NB4 (cell line): ENCODE results near the gene P2RX3.
"Not testable (repeated sequence)": the region's sequence is repeated elsewhere in the genome, so short reads cannot be mapped to it uniquely, and the experiment has no call there.

Experiments used
- DNase-seq: peaks from one replicate; pipeline ENCODE4 v3.0.0; 2010; ENCODE audit warnings: low read depth
- H3K4me3 ChIP-seq: one replicate; pipeline ENCODE4 v1.5.1; 2011; ENCODE audit warnings: mild to moderate bottlenecking, low read depth, low read length, moderate library complexity
- MYC ChIP-seq: IDR thresholded peaks from 2 replicates; pipeline ENCODE4 v1.6.1; 2011; ENCODE audit warnings: low read depth, low read length
- POLR2A ChIP-seq: IDR thresholded peaks from 2 replicates; pipeline ENCODE4 v1.6.1; 2011; ENCODE audit warnings: mild to moderate bottlenecking; ENCODE audit not compliant: insufficient read length; ENCODE audit errors: extremely low read depth
- TF ChIP-seq, protein P1 (sequence below): IDR thresholded peaks from 2 replicates; pipeline ENCODE4 v1.6.1; 2011; ENCODE audit warnings: low read depth, low read length
- TF ChIP-seq, protein P2 (sequence below): IDR thresholded peaks from one replicate; pipeline ENCODE4 v1.5.1; 2012; ENCODE audit warnings: low read depth, low read length

P2RX3 gene

DNA sequence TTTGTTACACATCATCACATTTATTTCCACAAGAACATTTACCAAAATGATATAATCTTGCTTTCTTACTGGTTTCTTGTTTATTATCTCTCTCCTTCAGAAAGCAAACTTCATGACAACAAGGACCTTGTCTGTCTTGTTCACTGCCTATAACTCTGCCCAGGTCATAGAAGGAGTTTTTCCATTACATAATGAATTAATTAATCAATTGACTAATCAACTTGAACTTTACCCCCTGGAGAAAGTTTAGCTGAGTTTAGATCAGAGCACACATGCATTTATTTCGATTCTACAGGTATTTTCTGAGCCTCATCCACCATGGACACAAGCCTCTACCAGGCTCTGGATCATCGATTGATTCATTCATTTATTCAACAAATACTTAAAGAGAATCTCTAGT, 58.6 kb downstream of the P2RX3 start:
- TF ChIP-seq, protein P1, sequence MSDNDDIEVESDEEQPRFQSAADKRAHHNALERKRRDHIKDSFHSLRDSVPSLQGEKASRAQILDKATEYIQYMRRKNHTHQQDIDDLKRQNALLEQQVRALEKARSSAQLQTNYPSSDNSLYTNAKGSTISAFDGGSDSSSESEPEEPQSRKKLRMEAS, result no peak
- no peak for TF ChIP-seq MYC
- TF ChIP-seq POLR2A, result no peak
- TF ChIP-seq, protein P2, sequence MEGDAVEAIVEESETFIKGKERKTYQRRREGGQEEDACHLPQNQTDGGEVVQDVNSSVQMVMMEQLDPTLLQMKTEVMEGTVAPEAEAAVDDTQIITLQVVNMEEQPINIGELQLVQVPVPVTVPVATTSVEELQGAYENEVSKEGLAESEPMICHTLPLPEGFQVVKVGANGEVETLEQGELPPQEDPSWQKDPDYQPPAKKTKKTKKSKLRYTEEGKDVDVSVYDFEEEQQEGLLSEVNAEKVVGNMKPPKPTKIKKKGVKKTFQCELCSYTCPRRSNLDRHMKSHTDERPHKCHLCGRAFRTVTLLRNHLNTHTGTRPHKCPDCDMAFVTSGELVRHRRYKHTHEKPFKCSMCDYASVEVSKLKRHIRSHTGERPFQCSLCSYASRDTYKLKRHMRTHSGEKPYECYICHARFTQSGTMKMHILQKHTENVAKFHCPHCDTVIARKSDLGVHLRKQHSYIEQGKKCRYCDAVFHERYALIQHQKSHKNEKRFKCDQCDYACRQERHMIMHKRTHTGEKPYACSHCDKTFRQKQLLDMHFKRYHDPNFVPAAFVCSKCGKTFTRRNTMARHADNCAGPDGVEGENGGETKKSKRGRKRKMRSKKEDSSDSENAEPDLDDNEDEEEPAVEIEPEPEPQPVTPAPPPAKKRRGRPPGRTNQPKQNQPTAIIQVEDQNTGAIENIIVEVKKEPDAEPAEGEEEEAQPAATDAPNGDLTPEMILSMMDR, result no peak
- H3K4me3 ChIP-seq, result no peak overlapping the region
- DNase-seq, result no peak

DNA sequence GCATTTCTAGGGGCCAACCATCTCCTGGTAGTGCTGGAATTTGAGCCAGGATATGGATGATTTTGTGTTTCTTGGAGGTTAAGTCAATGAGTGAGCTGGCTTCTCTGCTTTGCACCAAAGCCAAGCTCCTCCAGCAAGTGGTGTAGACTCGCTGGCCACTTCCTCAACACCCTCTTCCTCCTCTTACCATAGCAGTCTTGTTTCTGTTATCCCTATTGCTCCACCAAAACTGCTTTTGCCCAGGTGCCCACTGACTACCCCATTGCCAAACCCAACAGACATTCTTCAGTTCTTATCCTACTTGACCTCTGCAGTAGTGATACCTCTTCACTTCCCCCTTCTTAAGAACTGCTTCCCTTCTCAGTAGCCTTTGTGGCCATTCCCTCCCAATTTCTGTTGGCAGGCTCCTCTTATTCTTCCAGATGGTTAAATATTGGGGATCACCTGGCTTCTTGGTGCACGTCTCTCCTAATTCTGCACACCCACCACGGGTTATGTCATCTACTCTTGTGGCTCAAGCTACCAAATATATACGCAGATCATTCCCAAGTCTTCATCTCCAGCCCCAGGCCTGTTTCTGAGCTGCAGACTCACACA, 59.3 kb downstream of the P2RX3 start:
- TF ChIP-seq MYC, result 0 out of 2 replicates have a peak, but pooled peaks have one; percentile 53
- TF ChIP-seq, protein P2, result no peak
- TF ChIP-seq, protein P1, result peak; percentile 22; the same call in 1 of the 2 replicates
- no peak for TF ChIP-seq POLR2A
- no peak overlapping the region for H3K4me3 ChIP-seq
- DNase-seq, result peak; percentile 92

DNA sequence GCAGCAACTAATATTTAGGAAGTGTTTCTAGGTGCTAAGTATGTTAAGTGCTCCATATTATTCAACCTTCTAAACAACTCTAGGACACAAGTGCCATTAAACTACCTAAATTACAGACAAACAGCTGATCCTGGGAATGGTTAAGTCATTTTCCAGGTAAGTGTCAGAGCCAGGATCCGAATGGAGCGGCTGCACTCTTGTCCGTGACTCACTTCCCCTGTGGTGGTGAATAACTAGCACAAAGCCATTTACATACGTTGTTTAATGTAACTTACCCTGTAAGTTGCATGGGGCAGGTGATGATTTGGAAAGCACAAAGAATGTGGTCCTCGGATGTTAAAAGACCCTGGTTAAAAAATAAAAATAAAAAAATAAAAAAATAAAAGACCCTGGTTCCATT, 61.1 kb downstream of the P2RX3 start:
- no peak overlapping the region for H3K4me3 ChIP-seq
- TF ChIP-seq, protein P1, result no peak
- TF ChIP-seq POLR2A (no peak), MYC (no peak)
- TF ChIP-seq, protein P2, result no peak
- no peak for DNase-seq

DNA sequence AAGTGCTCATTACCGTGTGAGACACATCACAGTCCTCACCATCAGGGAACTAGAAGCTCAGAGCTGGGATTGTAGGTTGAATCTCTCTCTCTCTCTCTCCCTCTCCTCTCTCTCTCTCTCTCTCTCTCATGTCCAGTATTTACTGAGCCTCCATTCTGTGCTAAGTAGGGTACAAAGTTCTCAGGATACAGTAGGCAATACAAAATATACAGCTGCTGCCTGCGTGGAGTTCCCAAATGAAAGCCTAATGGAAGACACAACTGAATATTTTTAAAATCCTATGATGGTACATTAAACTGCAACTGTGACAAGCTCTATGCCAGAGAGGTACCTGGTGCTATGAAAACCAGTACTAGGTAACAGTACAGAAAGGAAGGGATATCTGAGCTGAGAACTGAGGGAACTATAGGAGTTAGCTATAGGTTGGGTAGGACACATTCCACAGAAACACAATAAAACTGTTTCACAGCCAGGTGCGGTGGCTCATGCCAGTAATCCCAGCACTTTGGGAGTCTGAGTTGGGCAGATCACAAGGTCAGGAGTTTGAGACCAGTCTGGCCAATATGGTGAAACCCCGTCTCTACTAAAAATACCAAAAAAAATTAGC, 61.9 kb downstream of the P2RX3 start:
- DNase-seq, result no peak
- H3K4me3 ChIP-seq, result no peak overlapping the region
- TF ChIP-seq, protein P1, result no peak
- no peak for TF ChIP-seq POLR2A
- TF ChIP-seq, protein P2, result no peak
- no peak for TF ChIP-seq MYC

DNA sequence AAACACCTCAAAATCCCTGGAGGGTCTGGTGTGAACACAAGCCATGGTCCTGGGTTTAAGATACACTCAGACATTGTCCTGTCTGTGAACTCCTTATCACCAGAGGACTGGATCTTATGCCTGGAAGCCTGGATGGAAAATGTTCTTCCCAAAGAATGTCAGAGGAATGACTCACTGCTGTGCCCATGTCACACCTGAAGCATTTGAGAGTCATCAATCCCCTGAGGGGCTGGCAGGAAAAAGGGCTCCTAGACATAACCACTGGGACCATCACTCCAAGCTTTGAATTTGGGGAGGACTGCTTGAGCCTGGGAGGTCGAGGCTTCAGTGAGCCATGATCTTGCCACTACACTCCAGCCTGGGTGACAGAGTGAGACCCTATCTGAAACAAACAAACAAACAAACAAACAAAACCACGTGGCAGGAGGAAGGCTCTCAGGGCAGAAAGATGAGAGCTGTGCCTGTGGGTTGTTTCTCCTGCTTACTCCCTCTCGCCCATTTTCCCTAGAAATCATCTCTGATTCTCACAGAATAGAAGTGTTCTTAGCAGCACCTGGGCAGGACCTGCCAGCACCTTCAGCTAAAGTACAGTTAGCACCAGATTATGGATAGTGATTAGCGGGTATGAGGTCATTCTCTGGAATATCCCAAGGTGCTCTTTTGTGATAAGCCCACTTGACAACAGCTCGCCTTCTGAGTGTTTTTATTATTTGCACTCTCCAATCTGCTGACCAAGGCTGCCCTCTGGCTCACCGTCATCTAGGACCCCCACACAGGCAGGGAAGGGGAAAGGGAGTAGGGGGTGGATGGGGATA, 64.2 kb downstream of the P2RX3 start:
- no peak overlapping the region for H3K4me3 ChIP-seq
- DNase-seq, result no peak
- TF ChIP-seq POLR2A (no peak), MYC (no peak)
- TF ChIP-seq, protein P1, result no peak
- TF ChIP-seq, protein P2, result no peak

DNA sequence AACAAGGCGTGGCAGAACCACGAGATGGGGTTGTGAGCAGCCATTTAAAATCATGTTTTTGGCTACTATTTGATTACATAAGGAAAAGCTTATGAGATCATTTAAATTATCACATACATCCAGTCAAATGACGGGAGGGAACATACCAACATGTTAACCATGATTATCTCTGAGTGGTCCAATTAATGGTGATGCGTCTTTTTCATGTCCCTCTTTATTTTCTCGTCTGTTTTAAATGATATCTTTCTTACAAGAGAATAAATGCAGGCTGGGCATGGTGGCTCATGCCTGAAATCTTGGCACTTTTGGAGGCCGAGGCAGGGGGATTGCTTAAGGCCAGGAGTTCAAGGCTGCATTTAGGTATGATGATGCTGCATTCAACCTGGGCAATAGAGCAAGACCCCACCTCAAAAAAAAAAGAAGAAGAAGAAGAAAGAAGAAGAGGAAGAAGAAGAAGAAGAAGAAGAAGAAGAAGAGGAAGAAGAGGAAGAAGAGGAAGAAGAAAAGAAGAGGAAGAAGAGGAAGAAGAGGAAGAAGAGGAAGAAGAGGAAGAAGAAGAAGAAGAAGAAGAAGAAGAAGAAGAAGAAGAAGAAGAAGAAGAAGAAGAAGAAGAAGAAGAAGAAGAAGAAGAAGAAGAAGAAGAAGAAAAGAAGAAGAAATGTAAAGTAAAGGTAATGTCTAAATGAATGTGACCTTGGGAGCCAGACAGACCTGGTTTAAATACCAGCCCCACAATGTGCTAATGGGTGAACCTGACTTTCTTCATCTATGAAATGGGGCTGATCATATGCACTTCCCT, 65.0 kb downstream of the P2RX3 start:
- not testable (repeated sequence) for DNase-seq, H3K4me3 ChIP-seq
